ENCODE measurements around the gene GPER1. TPM values are rescaled to one million over a fixed set of nuclear protein-coding genes. Genes with fewer than 3 reads are reported as not detected.

The GPER1 gene
- total RNA-seq, 1 donor from 2014 or later = 2.7 TPM

- POLR2A ChIA-PET = no interaction called here
- DNase-seq (no peak), ATAC-seq (ENCODE audit: low read depth) (no peak)
- CTCF ChIA-PET = no interaction called here
- H3K27me3 Mint-ChIP-seq = no peaks in the 10 kb centered on the region
- H3K4me1 Mint-ChIP-seq = peaks cover 19% of the 10 kb centered on the region
- intact Hi-C loops (cut with micrococcal nuclease) = no loop called here
- H3K9me3 Mint-ChIP-seq = no peaks in the 10 kb centered on the region
- peaks cover 10% of the 10 kb centered on the region for H3K36me3 Mint-ChIP-seq (ENCODE audit: low read depth)
- no peak for TF ChIP-seq CTCF (IDR thresholded peaks at IDR 0.05)
- no peak overlapping the region for H3K4me3 Mint-ChIP-seq
- H3K27ac Mint-ChIP-seq = no peak overlapping the region
These were observed 3.1 kb downstream of the GPER1 start for GRCh38 chr7:1090686-1091643.

- DNase-seq = no peak
- ATAC-seq (ENCODE audit: low read depth) = no peak
- ChIA-PET POLR2A (no interaction called here), CTCF (no interaction called here)
- no peak for TF ChIP-seq CTCF (IDR thresholded peaks at IDR 0.05)
- H3K4me1 Mint-ChIP-seq = peaks cover 12% of the 10 kb centered on the region
- H3K4me3 Mint-ChIP-seq = no peak overlapping the region
- peaks cover 10% of the 10 kb centered on the region for H3K36me3 Mint-ChIP-seq (ENCODE audit: low read depth)
- intact Hi-C loops (cut with micrococcal nuclease) = no loop called here
- no peaks in the 10 kb centered on the region for H3K9me3 Mint-ChIP-seq
- H3K27me3 Mint-ChIP-seq = no peaks in the 10 kb centered on the region
- H3K27ac Mint-ChIP-seq = no peak overlapping the region
These were observed 3.7 kb downstream of the GPER1 start for GRCh38 chr7:1091644-1092027.

DNA sequence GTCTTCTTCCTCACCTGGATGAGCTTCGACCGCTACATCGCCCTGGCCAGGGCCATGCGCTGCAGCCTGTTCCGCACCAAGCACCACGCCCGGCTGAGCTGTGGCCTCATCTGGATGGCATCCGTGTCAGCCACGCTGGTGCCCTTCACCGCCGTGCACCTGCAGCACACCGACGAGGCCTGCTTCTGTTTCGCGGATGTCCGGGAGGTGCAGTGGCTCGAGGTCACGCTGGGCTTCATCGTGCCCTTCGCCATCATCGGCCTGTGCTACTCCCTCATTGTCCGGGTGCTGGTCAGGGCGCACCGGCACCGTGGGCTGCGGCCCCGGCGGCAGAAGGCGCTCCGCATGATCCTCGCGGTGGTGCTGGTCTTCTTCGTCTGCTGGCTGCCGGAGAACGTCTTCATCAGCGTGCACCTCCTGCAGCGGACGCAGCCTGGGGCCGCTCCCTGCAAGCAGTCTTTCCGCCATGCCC is 4.3 kb downstream of the GPER1 start:
- Mint-ChIP-seq H3K4me3 (no peak overlapping the region), H3K27ac (no peak overlapping the region), H3K4me1 (peaks cover 7% of the 10 kb centered on the region), H3K36me3 (ENCODE audit: low read depth) (peaks cover 10% of the 10 kb centered on the region), H3K27me3 (no peaks in the 10 kb centered on the region), H3K9me3 (no peaks in the 10 kb centered on the region)
- ChIA-PET POLR2A (no interaction called here), CTCF (no interaction called here)
- intact Hi-C loops (cut with micrococcal nuclease) = no loop called here
- ATAC-seq (ENCODE audit: low read depth) (no peak), DNase-seq (no peak)
- TF ChIP-seq CTCF (IDR thresholded peaks at IDR 0.05) = no peak

DNA sequence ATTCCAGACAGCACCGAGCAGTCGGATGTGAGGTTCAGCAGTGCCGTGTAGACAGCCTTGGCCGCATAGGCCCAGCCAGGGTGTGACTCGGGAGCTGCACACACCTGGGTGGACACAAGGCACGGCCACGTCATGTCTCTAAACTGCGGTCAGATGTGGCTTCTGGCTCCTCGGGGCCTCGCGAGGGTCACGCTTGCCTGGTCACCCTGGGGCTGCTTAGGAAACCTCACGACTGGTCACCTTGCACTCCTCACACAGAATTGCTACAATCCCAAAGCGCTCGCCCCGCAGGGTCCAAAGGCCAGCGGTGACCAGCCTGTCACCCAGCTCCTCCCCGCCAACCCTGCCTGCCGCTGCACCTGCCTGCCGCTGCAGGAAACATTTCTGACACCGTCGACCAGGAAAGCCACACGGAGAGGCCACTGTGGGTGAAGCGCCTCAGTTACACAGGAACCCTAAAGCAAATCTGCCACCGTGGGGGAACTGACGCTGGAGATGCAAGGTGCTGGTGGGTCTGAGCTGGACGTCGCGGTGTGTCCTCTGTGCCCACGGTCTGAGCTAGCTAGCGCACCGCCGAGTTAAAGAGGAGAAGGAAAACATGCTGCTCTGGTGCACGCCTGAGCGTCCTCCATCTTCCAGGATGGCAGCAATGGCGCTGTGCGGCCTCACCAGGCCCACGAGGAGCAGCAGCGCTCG is 5.0 kb downstream of the GPER1 start:
- POLR2A ChIA-PET = interaction anchor here (1.1 kb wide), 1 partner anchor 10 kb away, joined by 3 read pairs; no protein-coding TSS in a partner anchor
- H3K36me3 Mint-ChIP-seq (ENCODE audit: low read depth) = peaks cover 11% of the 10 kb centered on the region
- no peak for TF ChIP-seq CTCF (IDR thresholded peaks at IDR 0.05)
- no peak overlapping the region for H3K4me3 Mint-ChIP-seq
- no peak for DNase-seq
- intact Hi-C loops (cut with micrococcal nuclease) = no loop called here
- H3K27me3 Mint-ChIP-seq = no peaks in the 10 kb centered on the region
- no peak overlapping the region for H3K27ac Mint-ChIP-seq
- ATAC-seq (ENCODE audit: low read depth) = no peak
- no peaks in the 10 kb centered on the region for H3K4me1 Mint-ChIP-seq
- H3K9me3 Mint-ChIP-seq = no peaks in the 10 kb centered on the region
- CTCF ChIA-PET = no interaction called here

DNA sequence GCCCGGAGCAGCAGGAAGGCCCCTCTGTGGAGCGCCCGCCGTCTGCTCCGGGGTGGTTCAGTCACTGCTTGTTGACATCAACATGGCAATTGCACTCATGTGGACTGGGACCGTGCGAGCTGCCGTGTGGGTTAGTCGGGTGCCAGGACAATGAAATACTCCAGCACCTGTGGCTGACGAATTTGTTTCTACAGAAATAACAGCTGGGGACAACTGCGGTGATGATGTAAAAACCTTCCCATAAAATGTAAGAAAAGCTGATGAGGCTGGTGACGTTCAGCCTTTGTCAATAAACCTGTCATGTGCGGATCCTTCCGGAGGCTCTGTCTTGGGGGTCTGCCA is 5.6 kb downstream of the GPER1 start:
- ChIA-PET CTCF (interaction anchor here (0.7 kb wide), 1 partner anchor 82 kb away, joined by 3 read pairs; no protein-coding TSS in a partner anchor), POLR2A (interaction anchor here (1.1 kb wide), 1 partner anchor 10 kb away, joined by 3 read pairs; no protein-coding TSS in a partner anchor)
- Mint-ChIP-seq H3K4me1 (no peaks in the 10 kb centered on the region), H3K36me3 (ENCODE audit: low read depth) (peaks cover 14% of the 10 kb centered on the region), H3K9me3 (peaks cover 3% of the 10 kb centered on the region), H3K27ac (no peak overlapping the region), H3K4me3 (no peak overlapping the region), H3K27me3 (no peaks in the 10 kb centered on the region)
- DNase-seq (no peak), ATAC-seq (ENCODE audit: low read depth) (no peak)
- TF ChIP-seq CTCF (IDR thresholded peaks at IDR 0.05) = no peak
- intact Hi-C loops (cut with micrococcal nuclease) = no loop called here

All from activated B cell treated with CpG ODN at 0.5 μM for 24 hours (primary cell).